ENCODE measurements around the gene LRRC8D.

- no peak for TF ChIP-seq POLR2AphosphoS5 (IDR thresholded peaks at IDR 0.05)
- TF ChIP-seq, protein P1, sequence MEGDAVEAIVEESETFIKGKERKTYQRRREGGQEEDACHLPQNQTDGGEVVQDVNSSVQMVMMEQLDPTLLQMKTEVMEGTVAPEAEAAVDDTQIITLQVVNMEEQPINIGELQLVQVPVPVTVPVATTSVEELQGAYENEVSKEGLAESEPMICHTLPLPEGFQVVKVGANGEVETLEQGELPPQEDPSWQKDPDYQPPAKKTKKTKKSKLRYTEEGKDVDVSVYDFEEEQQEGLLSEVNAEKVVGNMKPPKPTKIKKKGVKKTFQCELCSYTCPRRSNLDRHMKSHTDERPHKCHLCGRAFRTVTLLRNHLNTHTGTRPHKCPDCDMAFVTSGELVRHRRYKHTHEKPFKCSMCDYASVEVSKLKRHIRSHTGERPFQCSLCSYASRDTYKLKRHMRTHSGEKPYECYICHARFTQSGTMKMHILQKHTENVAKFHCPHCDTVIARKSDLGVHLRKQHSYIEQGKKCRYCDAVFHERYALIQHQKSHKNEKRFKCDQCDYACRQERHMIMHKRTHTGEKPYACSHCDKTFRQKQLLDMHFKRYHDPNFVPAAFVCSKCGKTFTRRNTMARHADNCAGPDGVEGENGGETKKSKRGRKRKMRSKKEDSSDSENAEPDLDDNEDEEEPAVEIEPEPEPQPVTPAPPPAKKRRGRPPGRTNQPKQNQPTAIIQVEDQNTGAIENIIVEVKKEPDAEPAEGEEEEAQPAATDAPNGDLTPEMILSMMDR (IDR thresholded peaks at IDR 0.05) = no peak
- TF ChIP-seq EP300 (IDR thresholded peaks at IDR 0.05) = no peak
- TF ChIP-seq POLR2A (IDR thresholded peaks at IDR 0.05) = no peak
Observed at GRCh38 chr1:89884718-89885596, 64.1 kb downstream of the LRRC8D start.
